Measurements from ENCODE around the gene MROH2A. TPM values are rescaled to one million over a fixed set of nuclear protein-coding genes. Genes with fewer than 3 reads are reported as not detected.

The MROH2A gene
- total RNA-seq, 1 donor from 2014 or later: not detected

DNA sequence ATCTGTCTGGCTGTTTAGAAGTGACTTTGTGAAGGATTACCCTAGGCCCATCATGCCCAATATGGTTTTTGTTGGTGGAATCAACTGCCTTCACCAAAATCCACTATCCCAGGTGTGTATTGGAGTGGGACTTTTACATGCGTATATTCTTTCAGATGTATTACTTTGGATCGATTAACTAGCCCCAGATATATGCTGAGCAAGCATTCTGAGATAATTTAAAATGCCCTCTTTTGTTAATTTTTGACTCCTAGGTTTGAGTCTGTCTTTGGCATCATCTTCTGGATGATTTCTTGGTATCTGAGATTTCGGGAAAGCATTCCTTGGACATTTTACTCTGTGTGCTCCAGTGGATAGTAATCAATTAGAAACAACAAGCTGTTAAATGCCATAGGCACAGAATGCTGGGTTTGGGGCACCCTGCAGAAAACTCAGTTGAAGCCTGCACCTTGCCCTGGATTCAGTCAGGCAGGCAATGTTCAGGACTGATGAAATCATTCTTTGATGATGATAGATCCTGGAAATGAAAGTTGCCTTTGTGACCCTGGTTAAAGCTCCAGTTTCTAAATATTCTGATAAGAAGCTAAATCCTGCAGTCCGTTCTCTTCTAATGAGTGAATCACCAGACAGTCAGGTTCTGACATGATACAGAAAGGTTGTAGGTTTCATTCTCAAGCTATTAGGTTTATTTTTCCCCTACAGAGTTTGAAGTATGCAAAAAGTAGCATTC is 16.9 kb upstream of the MROH2A start:
- TF ChIP-seq, protein P1, sequence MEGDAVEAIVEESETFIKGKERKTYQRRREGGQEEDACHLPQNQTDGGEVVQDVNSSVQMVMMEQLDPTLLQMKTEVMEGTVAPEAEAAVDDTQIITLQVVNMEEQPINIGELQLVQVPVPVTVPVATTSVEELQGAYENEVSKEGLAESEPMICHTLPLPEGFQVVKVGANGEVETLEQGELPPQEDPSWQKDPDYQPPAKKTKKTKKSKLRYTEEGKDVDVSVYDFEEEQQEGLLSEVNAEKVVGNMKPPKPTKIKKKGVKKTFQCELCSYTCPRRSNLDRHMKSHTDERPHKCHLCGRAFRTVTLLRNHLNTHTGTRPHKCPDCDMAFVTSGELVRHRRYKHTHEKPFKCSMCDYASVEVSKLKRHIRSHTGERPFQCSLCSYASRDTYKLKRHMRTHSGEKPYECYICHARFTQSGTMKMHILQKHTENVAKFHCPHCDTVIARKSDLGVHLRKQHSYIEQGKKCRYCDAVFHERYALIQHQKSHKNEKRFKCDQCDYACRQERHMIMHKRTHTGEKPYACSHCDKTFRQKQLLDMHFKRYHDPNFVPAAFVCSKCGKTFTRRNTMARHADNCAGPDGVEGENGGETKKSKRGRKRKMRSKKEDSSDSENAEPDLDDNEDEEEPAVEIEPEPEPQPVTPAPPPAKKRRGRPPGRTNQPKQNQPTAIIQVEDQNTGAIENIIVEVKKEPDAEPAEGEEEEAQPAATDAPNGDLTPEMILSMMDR (IDR thresholded peaks at IDR 0.05; ENCODE audit: partially characterized antibody, unreplicated experiment): no peak
- Mint-ChIP-seq H3K36me3 (ENCODE audit: unreplicated experiment) (no peaks in the 10 kb centered on the region), H3K27ac (ENCODE audit: unreplicated experiment) (no peak overlapping the region), H3K27me3 (ENCODE audit: unreplicated experiment) (peaks cover 3% of the 10 kb centered on the region), H3K4me1 (ENCODE audit: low read depth, unreplicated experiment) (no peaks in the 10 kb centered on the region), H3K4me3 (ENCODE audit: unreplicated experiment) (no peak overlapping the region), H3K9me3 (ENCODE audit: unreplicated experiment) (no peaks in the 10 kb centered on the region)
- DNase-seq: no peak

DNA sequence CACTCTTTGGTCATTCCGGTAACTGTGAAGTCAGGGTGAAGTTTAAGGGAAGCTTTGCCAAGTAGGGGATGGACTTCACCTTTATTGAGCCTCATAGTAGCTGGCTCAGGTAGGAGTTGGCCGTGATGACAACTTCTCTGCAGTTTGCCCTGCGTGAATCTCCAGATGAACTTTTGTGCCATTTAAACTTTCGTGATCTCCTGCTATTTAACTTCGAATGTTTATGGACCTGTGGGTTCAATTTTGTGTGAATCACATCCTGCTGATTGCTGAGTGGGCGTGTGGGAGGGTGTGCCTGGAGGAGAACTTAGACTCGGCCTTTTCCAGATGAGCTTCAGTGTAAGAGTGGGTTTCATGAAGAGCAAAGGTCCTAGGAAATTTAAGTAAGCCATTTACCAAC is 13.9 kb upstream of the MROH2A start:
- no peak for DNase-seq
- no peak overlapping the region for H3K27ac Mint-ChIP-seq (ENCODE audit: unreplicated experiment)
- no peak overlapping the region for H3K4me3 Mint-ChIP-seq (ENCODE audit: unreplicated experiment)
- H3K36me3 Mint-ChIP-seq (ENCODE audit: unreplicated experiment): no peaks in the 10 kb centered on the region
- TF ChIP-seq, protein P1 (IDR thresholded peaks at IDR 0.05; ENCODE audit: partially characterized antibody, unreplicated experiment): no peak
- H3K27me3 Mint-ChIP-seq (ENCODE audit: unreplicated experiment): peaks cover 3% of the 10 kb centered on the region
- H3K9me3 Mint-ChIP-seq (ENCODE audit: unreplicated experiment): no peaks in the 10 kb centered on the region
- H3K4me1 Mint-ChIP-seq (ENCODE audit: low read depth, unreplicated experiment): no peaks in the 10 kb centered on the region

GRCh38 chr2:233764761-233765160 is 13.4 kb upstream of the MROH2A start:
- Mint-ChIP-seq H3K27me3 (ENCODE audit: unreplicated experiment) (peaks cover 3% of the 10 kb centered on the region), H3K9me3 (ENCODE audit: unreplicated experiment) (no peaks in the 10 kb centered on the region), H3K36me3 (ENCODE audit: unreplicated experiment) (no peaks in the 10 kb centered on the region), H3K4me3 (ENCODE audit: unreplicated experiment) (no peak overlapping the region), H3K4me1 (ENCODE audit: low read depth, unreplicated experiment) (no peaks in the 10 kb centered on the region), H3K27ac (ENCODE audit: unreplicated experiment) (no peak overlapping the region)
- TF ChIP-seq, protein P1 (IDR thresholded peaks at IDR 0.05; ENCODE audit: partially characterized antibody, unreplicated experiment): no peak
- no peak for DNase-seq

- TF ChIP-seq, protein P1 (IDR thresholded peaks at IDR 0.05; ENCODE audit: partially characterized antibody, unreplicated experiment): no peak
- H3K9me3 Mint-ChIP-seq (ENCODE audit: unreplicated experiment): no peaks in the 10 kb centered on the region
- no peaks in the 10 kb centered on the region for H3K27me3 Mint-ChIP-seq (ENCODE audit: unreplicated experiment)
- no peak overlapping the region for H3K27ac Mint-ChIP-seq (ENCODE audit: unreplicated experiment)
- no peaks in the 10 kb centered on the region for H3K4me1 Mint-ChIP-seq (ENCODE audit: low read depth, unreplicated experiment)
- DNase-seq: no peak
- H3K4me3 Mint-ChIP-seq (ENCODE audit: unreplicated experiment): no peak overlapping the region
- H3K36me3 Mint-ChIP-seq (ENCODE audit: unreplicated experiment): no peaks in the 10 kb centered on the region
Observed at GRCh38 chr2:233766416-233766815, 11.7 kb upstream of the MROH2A start.

DNA sequence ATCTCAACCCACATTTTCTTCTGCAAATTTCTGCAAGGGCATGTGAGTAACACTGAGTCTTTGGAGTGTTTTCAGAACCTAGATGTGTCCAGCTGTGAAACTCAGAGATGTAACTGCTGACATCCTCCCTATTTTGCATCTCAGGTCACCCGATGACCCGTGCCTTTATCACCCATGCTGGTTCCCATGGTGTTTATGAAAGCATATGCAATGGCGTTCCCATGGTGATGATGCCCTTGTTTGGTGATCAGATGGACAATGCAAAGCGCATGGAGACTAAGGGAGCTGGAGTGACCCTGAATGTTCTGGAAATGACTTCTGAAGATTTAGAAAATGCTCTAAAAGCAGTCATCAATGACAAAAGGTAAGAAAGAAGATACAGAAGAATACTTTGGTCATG is 10.1 kb upstream of the MROH2A start:
- TF ChIP-seq, protein P1 (IDR thresholded peaks at IDR 0.05; ENCODE audit: partially characterized antibody, unreplicated experiment): no peak
- H3K36me3 Mint-ChIP-seq (ENCODE audit: unreplicated experiment): no peaks in the 10 kb centered on the region
- DNase-seq: no peak
- no peak overlapping the region for H3K4me3 Mint-ChIP-seq (ENCODE audit: unreplicated experiment)
- H3K27ac Mint-ChIP-seq (ENCODE audit: unreplicated experiment): no peak overlapping the region
- H3K27me3 Mint-ChIP-seq (ENCODE audit: unreplicated experiment): no peaks in the 10 kb centered on the region
- H3K4me1 Mint-ChIP-seq (ENCODE audit: low read depth, unreplicated experiment): no peaks in the 10 kb centered on the region
- no peaks in the 10 kb centered on the region for H3K9me3 Mint-ChIP-seq (ENCODE audit: unreplicated experiment)

Measured in glutamatergic neuron (in vitro differentiated cells).